ENCODE results near the gene FNBP1.

The FNBP1 gene

DNA sequence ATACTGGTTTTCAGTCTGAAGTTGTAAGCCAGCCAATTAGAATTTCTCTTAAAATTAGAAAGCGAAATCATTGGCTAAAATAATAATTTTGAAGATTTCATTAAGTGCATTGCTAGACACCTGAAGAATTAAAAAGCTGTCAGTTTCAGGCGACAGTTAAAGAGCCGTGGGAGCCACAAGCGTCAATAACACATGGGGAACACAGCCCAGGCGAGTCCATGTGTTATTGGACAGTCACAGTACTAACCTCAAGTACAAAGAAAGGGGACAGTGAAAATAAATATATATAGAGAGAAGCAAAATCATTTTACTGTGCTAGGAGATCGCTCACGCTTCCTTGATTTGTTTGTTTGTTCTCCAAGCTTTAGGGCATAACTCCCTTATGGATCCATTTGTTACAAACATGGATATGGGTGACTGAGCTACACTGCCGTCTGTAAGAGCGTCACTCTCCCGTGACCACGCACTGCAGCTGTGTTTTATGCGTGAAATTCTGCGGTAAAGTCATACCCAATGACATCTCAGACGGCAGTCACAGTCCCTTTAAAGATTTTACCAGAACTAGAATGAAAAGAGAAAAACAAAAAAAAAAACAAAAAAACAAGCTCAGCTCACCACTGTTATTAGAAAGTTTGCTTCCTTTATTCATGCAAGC is 124.6 kb downstream of the FNBP1 start:
- Mint-ChIP-seq H3K36me3 (no peaks in the 10 kb centered on the region), H3K4me3 (peak overlapping the region; percentile 46), H3K9me3 (no peaks in the 10 kb centered on the region), H3K4me1 (peaks cover 44% of the 10 kb centered on the region), H3K27ac (peak overlapping the region; percentile 81)
- DNase-seq (ENCODE audit: low spot score in 2 of 2): no peak
- ATAC-seq: no peak

DNA sequence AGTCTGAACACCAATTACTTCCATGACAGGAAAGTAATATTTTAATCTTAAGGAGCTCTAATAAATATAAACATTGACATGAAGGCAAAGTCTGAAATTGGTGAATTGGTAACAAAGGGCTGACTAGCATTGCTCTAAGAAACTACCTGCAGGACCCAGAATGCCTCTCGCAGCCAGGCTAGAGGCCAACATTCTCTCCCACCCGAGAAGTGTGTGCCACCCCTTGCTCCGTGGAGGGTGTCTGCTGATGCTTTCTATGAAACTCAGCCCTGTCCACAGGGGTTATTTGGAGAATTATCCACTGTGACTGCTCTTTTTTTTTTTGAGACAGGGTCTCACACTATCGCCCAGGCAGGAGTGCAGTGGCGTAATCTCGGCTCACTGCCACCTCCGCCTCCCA is 126.3 kb downstream of the FNBP1 start:
- Mint-ChIP-seq H3K36me3 (no peaks in the 10 kb centered on the region), H3K27ac (no peak overlapping the region), H3K4me1 (peaks cover 35% of the 10 kb centered on the region), H3K4me3 (no peak overlapping the region), H3K9me3 (no peaks in the 10 kb centered on the region)
- ATAC-seq: no peak
- no peak for DNase-seq (ENCODE audit: low spot score in 2 of 2)

DNA sequence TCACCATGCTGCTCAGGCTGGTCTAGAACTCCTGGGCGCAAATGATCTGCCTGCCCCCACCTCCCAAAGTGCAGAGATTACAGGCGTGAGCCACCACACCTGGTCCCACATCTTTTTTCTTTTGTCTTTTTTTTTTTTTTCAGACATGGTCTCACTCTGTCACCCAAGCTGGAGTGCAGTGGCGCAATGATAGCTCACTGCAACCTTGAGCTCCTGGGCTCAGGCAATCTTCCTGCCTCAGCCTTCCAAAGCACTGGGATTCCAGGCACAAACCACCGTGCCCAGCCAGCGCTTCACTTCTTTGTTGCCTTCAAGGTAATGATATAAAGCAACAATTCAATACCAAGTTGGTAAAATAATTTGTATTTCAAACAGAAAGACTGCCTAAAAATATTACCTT is 128.9 kb downstream of the FNBP1 start:
- H3K9me3 Mint-ChIP-seq: no peaks in the 10 kb centered on the region
- H3K4me1 Mint-ChIP-seq: peaks cover 35% of the 10 kb centered on the region
- H3K4me3 Mint-ChIP-seq: no peak overlapping the region
- no peak for DNase-seq (ENCODE audit: low spot score in 2 of 2)
- no peak for ATAC-seq
- no peaks in the 10 kb centered on the region for H3K36me3 Mint-ChIP-seq
- H3K27ac Mint-ChIP-seq: peak overlapping the region; percentile 29

DNA sequence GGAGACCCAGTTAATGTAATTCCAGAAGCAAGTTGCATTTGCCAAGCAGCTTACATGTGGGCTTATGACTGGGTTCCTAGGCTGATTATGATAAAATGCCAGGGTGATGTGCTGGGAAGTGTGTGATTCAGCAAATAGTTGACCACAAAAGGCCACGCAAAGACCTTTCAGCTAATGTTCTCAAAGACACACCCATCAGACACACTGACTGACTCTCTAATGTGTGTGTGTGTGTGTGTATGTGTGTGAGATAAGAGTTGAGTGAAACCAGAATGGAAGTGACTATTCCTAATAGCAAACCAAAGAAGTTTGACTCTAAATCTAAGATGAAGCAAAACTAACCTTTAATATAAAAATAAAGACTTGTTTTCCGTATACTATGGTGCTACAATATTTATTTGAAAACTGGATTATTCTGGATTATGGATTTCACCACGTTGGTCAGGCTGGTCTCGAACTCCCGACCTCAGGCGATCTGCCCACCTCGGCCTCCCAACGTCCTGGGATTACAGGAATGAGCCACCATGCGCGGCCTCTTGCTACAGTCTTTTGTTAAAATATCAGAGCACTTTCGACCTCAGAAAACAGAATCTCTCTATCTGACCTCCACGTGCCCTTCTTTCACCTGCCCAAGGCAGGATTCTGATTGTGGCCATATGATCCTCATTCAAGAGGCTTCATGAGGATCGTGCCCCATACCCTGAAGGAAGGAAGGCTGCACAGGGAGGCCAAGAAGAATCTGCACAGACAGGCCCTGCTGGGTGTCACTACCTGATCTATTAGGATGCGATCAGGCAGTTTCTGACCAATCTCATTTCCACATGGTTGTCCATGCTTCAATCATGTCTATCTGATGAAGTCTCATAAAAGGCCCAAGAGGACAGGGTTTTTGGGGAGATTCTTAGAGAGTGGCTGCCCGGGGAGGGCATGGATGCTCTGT is 132.1 kb downstream of the FNBP1 start:
- H3K9me3 Mint-ChIP-seq: no peaks in the 10 kb centered on the region
- ATAC-seq (peak; percentile 58), DNase-seq (ENCODE audit: low spot score in 2 of 2) (no peak)
- H3K27ac Mint-ChIP-seq: peak overlapping the region; percentile 83
- no peaks in the 10 kb centered on the region for H3K36me3 Mint-ChIP-seq
- peaks cover 23% of the 10 kb centered on the region for H3K4me1 Mint-ChIP-seq
- no peak overlapping the region for H3K4me3 Mint-ChIP-seq

DNA sequence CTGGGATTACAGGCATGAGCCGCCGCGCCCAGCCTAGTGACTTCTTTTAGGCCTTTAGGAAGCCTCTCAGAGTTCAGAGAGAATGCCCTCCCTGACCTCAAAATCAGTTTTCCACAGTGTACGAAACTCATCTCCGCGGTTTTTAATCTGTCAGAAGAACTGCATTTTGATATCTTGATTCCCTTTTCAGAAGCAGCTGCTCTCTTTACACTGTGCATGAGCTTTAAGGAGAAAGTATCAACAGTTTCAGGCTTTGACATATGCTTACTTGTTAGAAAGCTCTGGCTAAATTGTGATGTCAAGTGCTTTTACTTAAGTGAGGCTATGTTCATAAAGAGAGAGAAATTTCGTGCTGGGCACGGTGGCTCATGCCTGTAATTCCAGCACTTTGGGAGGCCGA is 133.1 kb downstream of the FNBP1 start:
- Mint-ChIP-seq H3K9me3 (no peaks in the 10 kb centered on the region), H3K27ac (peak overlapping the region; percentile 83), H3K36me3 (no peaks in the 10 kb centered on the region), H3K4me3 (no peak overlapping the region), H3K4me1 (peaks cover 24% of the 10 kb centered on the region)
- DNase-seq (ENCODE audit: low spot score in 2 of 2) (no peak), ATAC-seq (no peak)

DNA sequence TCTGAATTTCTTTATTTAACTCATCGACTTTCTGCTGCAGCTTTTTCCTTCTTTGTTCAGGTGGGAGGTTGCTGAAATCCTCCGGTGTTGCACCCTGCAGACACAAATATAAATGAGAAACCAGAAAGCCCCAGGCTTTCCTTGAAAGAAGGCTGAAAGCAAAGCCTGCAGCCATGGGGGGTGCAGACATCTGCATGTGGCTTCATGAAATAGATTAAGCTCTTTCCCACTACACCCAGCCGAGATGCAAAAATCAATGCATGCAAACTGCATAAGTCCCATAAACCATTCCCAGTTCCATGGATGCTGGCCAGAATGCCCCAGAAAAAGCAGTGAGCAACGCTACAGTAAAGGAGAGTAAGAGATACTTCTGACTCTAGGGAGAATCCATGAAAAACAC is 134.1 kb downstream of the FNBP1 start:
- Mint-ChIP-seq H3K4me1 (peaks cover 28% of the 10 kb centered on the region), H3K9me3 (no peaks in the 10 kb centered on the region), H3K4me3 (no peak overlapping the region), H3K36me3 (no peaks in the 10 kb centered on the region), H3K27ac (peak overlapping the region; percentile 83)
- no peak for DNase-seq (ENCODE audit: low spot score in 2 of 2)
- no peak for ATAC-seq

DNA sequence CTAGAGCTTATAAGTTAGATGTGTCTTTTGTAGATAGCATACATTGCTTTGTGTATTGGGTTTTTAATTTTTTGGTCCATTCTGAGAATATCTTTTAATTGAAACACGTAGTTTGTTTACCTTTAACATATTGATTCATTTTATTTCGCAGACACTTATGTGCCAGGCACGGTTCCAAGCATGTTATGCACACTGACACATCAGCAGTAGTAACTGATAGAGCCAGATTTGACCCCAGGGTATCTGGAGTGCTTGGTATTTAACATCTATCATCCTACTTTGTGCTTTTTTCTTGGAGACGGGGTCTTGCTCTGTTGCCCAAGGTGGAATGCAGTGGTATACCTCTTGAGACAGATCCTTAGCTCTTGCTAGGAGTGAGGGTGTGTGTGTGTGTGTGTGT is 135.8 kb downstream of the FNBP1 start:
- Mint-ChIP-seq H3K4me1 (peaks cover 29% of the 10 kb centered on the region), H3K4me3 (no peak overlapping the region), H3K36me3 (no peaks in the 10 kb centered on the region), H3K9me3 (no peaks in the 10 kb centered on the region), H3K27ac (peak overlapping the region; percentile 83)
- DNase-seq (ENCODE audit: low spot score in 2 of 2) (no peak), ATAC-seq (no peak)

DNA sequence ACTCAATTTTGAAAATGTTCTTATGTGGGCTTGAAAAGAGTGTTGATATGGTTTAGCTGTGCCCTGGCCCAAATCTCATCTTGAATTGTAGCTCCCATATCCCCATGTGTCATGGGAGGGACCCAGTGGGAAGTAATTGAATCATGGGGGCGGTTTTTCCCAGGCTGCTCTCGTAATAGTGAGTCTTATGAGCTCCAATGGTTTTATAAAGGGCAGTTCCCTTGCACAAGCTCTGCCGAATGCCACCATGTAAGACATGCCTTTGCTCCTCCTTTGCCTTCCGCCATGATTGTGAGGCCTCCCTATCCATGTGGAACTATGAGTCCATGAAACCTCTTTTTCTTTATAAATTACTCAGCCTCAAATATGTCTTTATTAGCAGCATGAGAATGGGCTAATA is 136.7 kb downstream of the FNBP1 start:
- Mint-ChIP-seq H3K4me3 (no peak overlapping the region), H3K4me1 (peaks cover 33% of the 10 kb centered on the region), H3K36me3 (no peaks in the 10 kb centered on the region), H3K9me3 (no peaks in the 10 kb centered on the region), H3K27ac (peak overlapping the region; percentile 83)
- ATAC-seq (no peak), DNase-seq (ENCODE audit: low spot score in 2 of 2) (no peak)

DNA sequence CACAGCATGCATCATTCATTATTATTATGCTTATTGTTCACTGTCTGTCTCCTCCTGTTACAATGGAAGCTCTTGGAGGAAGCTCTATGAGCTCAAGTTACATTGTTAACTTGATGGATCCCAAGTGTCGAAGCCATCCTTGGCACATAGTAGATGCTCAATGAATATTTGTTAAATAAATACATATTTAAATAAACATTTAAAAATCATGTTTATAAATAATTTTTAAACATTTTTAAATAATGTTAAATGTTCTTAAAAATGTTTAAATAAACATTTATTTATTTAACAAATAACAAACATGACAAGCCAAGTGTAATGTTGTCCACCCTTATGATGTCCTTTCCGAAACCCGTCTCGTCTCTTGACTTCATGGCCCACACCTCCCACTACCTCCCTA is 138.3 kb downstream of the FNBP1 start:
- Mint-ChIP-seq H3K27ac (peak overlapping the region; percentile 21), H3K4me1 (peaks cover 27% of the 10 kb centered on the region), H3K9me3 (no peaks in the 10 kb centered on the region), H3K36me3 (no peaks in the 10 kb centered on the region), H3K4me3 (no peak overlapping the region)
- ATAC-seq (no peak), DNase-seq (ENCODE audit: low spot score in 2 of 2) (no peak)

DNA sequence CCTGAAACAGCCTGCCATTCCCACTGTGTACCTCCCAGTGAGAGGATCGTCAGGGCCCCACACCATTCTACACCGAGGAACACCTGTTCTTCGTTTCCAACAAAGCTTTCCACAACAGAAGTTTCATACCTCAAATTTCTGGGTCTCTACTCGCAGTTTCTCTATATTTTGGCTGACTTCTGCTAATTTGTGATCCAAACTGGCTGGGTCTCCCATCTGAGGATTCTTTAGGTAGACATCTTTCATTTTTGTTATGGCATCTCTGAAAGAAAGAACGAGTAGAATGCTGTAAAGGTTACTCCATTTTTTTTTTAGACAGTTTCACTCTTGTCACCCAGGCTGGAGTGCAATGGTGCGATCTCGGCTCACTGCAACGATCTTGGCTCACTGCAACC is 140.3 kb downstream of the FNBP1 start:
- H3K4me3 Mint-ChIP-seq: no peak overlapping the region
- peak overlapping the region; percentile 88 for H3K27ac Mint-ChIP-seq
- ATAC-seq (no peak), DNase-seq (ENCODE audit: low spot score in 2 of 2) (no peak)
- no peaks in the 10 kb centered on the region for H3K9me3 Mint-ChIP-seq
- H3K4me1 Mint-ChIP-seq: peaks cover 39% of the 10 kb centered on the region
- H3K36me3 Mint-ChIP-seq: no peaks in the 10 kb centered on the region

DNA sequence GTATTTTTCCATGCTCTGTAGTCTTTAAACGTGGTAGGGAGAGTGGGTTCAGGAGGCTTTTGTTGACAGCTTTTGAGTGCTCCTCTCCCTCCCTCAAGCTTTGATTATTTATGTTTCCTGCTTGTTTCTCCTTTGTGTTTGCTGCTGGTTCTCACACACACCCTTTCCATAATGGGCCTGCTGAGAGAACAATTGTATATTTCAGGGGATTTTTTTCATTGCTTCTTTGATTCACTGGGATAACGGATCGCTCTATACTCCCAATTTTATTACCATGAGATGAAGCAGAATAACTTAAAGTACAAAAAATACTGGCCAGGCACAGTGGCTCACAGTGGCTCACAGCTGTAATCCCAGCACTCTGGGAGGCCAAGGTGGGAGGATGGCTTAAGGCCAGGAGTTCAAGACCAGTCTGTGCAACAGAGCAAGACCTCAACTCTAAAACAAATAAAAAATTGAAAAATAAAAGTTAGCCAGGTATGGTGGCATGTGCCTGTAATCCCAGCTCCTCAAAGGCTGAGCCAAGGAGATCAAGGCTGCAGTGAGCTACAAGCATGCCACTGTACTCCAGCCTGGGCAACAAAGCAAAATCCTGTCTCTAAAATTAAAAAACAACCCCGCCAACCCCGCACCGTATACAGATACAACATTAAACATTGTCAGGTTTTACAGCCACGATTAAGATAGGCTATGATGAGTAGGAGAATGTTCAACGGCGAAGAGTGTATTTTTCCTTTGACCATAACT is 140.8 kb downstream of the FNBP1 start:
- Mint-ChIP-seq H3K4me3 (no peak overlapping the region), H3K4me1 (peaks cover 43% of the 10 kb centered on the region), H3K36me3 (no peaks in the 10 kb centered on the region)

DNA sequence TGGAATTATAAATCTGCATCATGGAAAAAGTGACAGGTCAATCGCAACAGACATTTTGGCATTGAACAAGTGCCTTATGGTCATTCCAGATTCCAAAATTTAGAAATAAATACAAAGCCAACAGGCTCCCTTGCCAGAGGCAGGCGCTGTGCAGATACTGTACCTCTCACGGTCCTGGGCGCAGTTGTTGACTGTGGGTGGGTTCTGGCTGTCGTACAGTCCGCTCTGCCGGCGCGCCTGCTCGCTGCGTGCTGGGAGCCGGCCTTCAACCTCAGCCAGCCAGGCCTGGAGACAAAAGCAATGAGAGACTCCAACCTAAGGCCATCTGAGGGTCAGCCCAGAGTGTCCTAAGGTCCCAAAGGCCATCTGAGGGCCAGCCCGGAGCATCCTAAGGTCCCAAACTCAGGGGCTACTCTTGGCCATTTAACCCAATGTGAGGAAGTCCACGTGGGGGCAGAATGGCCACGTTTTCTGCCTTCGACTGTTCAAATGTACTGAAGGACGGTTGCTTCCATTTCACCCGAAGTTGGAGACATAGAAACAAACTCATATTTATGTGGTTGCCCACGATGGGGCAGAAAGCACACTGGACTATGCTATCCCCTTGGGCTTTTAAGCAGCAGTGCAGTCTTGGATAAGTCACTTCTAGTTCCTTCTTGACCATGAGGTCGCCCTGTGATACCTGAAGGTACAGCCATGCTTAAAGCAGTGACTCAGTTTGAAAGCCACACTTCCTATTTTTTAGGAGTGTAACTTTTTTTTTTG is 142.5 kb downstream of the FNBP1 start:
- peaks cover 61% of the 10 kb centered on the region for H3K4me1 Mint-ChIP-seq
- peak overlapping the region; percentile 88 for H3K27ac Mint-ChIP-seq
- H3K36me3 Mint-ChIP-seq: no peaks in the 10 kb centered on the region
- DNase-seq (ENCODE audit: low spot score in 2 of 2): no peak
- no peak overlapping the region for H3K4me3 Mint-ChIP-seq
- ATAC-seq: peak; percentile 48
- H3K9me3 Mint-ChIP-seq: no peaks in the 10 kb centered on the region

More for the DNA sequence above, 140.8 kb downstream of the FNBP1 start:
- ATAC-seq (no peak), DNase-seq (ENCODE audit: low spot score in 2 of 2) (no peak)
- no peaks in the 10 kb centered on the region for H3K9me3 Mint-ChIP-seq
- peak overlapping the region; percentile 88 for H3K27ac Mint-ChIP-seq

DNA sequence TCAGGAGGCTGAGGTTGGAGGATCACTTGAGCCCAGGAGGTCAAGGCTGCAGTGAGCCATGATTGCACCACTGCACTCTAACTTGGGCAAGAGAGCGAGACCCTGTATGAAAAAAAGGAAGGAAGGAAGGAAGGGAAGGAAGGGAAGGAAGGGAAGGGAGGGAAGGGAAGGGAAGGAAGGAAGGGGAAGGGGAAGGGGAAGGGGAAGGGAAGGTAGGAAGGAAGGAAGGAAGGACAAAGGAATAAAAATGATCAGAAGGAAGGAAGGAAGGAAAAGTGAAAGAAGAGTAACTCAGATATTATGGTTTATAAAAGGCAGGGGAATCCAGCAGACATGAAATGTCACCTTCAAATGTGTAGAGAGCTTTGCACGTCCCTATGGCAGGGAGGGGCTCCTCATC is 143.4 kb downstream of the FNBP1 start:
- H3K4me1 Mint-ChIP-seq: peaks cover 61% of the 10 kb centered on the region

DNA sequence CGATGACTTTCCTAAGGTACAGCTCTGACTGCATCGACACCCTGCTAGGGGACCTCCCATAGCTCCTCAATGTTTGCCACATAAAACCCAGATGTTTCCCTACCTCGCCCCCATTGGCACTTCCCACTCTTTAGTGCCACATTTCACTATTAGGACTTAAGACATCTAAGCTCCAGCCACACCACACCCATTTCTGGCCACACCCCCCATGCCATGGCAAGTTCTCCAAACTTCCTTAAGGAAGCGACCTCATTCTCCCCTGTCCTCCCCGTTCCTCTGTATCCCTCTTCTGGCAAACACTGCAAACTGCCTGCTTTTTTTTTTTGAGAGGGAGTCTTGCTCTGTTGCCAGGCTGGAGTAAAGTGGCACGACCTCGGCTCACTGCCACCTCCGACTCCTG is 144.8 kb downstream of the FNBP1 start:
- ATAC-seq (no peak), DNase-seq (ENCODE audit: low spot score in 2 of 2) (no peak)
- H3K27ac Mint-ChIP-seq: peak overlapping the region; percentile 88
- no peaks in the 10 kb centered on the region for H3K36me3 Mint-ChIP-seq
- peaks cover 68% of the 10 kb centered on the region for H3K4me1 Mint-ChIP-seq
- no peak overlapping the region for H3K4me3 Mint-ChIP-seq
- H3K9me3 Mint-ChIP-seq: no peaks in the 10 kb centered on the region

More for the DNA sequence above, 143.4 kb downstream of the FNBP1 start:
- no peaks in the 10 kb centered on the region for H3K36me3 Mint-ChIP-seq
- no peak overlapping the region for H3K4me3 Mint-ChIP-seq
- no peaks in the 10 kb centered on the region for H3K9me3 Mint-ChIP-seq
- DNase-seq (ENCODE audit: low spot score in 2 of 2) (no peak), ATAC-seq (no peak)
- H3K27ac Mint-ChIP-seq: peak overlapping the region; percentile 88

DNA sequence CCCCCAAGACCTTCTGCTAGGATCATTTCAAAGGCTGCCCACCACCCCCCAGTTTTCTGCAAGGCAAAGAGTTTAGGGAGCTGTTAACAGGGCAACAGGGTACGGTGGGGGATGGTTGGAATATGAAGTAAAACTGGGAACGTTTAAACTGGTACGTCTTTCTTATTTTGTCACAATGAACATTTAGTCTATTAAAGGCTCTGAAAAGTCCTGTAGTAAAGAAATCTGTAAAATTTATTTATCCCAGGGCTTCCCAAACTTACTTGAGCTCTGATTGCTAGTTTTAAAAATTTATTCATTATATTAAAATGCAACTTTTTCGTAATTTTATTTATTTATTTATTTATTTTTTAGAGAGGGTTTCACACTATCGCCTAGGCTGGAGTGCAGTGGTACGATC is 145.7 kb downstream of the FNBP1 start:
- H3K4me1 Mint-ChIP-seq: peaks cover 77% of the 10 kb centered on the region
- H3K4me3 Mint-ChIP-seq: peak overlapping the region; percentile 2
- H3K9me3 Mint-ChIP-seq: no peaks in the 10 kb centered on the region
- peak overlapping the region; percentile 88 for H3K27ac Mint-ChIP-seq
- DNase-seq (ENCODE audit: low spot score in 2 of 2) (no peak), ATAC-seq (no peak)
- no peaks in the 10 kb centered on the region for H3K36me3 Mint-ChIP-seq
